ENCODE results near the gene SCGB1A1.
"Not testable (repeated sequence)": the region's sequence is repeated elsewhere in the genome, so short reads cannot be mapped to it uniquely, and the experiment has no call there.

SCGB1A1 gene

DNA sequence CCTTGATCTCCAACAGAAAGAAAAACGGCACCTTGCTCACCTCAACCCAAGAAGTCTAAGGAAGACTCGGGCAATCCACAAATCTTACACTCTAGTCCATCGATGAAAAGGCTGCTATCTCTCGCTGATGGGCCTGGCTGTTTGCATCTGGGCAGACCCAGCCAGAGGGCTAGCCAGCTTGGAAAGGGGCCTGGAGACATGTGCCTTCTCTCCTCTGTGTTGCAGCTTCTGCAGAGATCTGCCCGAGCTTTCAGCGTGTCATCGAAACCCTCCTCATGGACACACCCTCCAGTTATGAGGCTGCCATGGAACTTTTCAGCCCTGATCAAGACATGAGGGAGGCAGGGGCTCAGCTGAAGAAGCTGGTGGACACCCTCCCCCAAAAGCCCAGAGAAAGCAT, 3.2 kb downstream of the SCGB1A1 start:
- no peak for DNase-seq

DNA sequence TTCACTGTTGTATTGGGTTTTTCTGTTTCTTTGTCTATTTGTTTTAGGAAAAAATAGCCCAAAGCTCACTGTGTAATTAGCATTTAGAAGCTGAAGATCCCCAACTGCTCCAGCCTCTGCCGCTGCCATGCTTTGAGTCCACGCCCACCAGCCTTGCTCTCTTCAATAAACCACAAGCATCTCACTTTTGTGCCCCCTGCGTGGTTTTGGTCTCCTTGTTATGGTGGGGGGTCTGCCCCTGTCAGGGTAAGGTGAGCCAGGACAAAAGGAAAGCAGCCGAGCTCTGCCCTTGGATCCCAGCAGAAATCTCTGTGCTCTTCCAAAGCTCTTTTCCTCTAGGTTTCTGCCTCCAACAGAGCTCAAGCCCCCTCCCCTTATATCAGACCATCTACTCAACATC, 4.2 kb downstream of the SCGB1A1 start:
- DNase-seq, result no peak

DNA sequence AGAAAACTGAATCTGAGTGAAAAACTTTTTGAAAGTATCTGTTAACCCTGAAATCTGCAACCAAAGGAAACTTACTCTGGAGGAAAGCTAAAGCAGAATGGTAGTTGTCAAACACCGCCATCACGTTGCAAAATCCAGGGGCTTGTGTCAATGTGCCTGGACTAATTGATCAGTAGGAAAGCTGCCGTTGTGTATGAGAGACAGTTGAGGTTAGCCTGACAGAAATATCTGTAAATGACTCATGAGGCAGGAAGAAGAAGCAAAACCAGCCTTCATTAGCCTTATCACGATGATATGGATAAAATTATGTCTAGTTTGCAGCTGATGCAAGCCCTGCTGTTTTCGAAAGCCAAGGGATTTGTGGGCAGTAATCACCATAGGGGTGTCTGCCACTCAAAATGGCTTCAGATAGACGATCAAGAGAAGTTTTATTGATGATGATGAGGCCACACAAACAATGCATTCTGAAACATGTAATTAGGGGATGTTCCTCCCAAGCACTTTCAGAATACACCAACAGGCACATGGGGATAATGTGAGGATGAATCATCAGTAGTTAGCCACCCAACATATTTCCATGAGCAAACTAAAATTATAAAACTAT, 8.9 kb downstream of the SCGB1A1 start:
- peak; percentile 68 for DNase-seq

DNA sequence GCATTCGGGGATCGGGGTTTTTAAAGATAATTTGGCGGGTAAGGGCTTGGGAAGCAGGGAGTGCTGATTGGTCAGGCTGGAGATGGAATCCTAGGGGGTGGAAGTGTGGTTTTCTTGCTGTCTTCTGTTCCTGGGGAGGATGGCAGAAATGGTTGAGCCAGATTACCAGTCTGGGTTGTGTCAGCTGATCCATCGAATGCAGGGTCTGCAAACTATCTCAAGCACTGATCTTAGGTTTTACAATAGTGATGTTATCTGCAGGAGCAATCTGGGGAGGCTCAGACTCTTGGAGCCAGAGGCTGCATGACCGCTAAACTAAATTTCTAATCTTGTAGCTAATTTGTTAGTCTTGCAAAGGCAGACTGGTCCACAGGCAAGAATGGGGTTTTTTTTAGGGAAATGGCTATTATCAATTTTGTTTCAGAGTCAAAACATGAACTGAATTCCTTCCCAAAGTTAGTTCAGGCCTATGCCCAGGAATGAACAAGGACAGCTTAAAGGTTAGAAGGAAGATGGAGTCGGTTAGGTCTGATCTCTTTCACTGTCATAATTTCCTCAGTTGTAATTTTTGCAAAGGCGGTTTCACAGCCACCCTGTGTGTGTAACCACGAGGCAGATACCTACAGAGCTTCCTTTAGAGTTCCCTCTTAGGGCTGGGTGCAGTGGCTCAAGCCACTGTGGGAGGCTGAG, 10.2 kb downstream of the SCGB1A1 start:
- no peak for DNase-seq

DNA sequence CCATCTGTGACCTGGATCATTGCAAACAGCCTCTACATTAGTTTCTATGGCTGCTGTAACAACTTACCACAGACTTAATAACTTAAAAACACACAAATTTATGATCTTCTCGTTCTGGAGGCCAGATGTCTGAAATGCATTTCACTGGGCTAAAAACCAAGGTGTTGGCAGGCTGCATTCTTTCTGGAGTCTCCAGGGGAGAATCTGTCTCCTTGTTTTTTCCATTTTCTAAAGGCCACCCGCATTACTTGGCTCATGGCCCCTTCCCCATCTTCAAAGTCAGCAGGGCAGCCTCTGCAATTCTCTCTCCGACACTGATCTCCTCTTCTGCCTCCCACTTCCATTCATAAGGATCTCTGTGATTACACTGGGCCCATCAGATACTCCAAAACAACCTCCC, 11.6 kb downstream of the SCGB1A1 start:
- peak; percentile 89 for DNase-seq

DNA sequence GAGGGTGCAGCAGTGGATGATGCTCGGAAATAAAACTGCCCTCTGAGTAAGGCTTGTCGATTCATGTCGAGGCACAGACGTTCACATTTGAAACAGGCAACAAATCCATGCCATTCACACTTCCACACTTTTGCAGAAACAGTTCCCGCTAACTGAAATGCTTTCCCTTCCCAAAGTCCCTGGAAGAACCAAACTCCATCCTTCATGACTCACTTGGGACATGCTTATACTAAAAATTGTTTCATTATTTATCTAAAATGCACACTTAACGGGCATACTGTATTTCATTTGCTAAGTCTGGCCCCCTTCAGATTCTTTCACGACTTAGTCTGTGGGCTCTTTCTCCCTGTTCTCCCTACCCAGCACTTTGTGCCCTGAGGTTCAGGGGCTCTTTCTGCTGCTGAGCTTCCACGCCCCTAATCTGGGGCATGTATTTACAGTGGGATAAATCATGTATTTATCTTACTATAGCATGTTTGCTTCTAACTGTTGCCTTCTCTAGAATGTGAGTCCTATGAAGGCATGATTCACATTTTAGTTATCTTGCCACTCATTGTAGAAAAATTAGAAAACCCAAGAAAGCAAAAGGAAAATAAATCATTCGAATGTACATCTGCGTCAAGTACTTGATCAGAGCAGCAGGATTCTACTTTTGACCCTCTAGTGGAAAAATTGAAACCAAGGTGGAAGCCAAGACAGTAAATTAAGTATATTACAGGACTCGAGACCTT, 12.5 kb downstream of the SCGB1A1 start:
- peak; percentile 94 for DNase-seq

DNA sequence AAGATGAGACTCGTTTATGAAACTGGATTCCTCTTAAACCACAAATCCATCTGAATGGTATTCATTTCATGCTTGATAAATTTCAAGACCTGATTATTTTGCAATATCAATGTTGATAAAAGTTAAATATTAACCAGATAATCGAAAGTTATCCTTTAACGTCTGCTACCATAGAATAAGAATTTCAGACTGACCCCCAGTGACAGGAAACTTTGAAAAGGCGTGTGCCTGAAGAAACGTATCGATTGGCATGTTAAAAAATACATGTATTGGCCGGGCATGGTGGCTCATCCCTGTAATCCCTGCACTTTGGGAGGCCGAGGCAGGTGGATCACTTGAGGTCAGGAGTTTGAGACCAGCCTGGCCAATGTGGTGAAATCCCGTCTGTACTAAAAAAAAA, 13.9 kb downstream of the SCGB1A1 start:
- no peak for DNase-seq

DNA sequence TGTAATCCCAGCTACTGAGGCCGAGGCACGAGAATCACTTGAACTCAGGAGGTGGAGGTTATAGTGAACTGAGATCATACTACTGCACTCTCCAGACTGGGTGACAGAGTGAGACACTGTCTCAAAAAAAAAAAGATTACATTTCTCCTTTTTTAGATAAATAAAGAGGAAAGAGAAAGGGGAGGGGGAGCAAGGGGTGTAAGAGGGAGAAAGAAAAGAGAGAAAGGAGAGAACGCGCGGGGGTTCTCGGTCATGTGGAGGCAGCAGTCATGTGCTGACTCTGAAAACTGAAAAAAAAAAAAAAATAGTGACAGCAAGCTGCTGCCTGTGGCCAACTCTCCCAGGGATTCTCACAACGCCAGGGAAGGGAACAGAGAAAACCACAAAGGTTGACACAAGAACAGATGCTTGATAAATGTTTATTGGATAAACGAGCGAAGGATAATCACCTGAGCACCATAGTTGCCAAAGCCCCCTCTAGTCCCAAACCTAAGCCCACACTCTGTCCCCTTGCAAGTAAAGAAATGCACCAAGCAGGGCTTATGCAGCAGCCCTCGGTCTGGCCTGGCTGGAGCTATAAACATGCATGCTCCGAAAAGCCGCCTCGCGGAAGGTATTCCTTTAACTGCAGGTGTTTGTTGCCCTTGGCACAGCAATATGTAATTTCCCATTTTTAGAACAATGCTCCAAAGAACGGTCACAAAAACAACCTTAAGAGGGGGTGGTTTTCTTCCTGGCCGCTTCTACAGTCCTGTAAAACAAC, 14.5 kb downstream of the SCGB1A1 start:
- DNase-seq, result no peak

DNA sequence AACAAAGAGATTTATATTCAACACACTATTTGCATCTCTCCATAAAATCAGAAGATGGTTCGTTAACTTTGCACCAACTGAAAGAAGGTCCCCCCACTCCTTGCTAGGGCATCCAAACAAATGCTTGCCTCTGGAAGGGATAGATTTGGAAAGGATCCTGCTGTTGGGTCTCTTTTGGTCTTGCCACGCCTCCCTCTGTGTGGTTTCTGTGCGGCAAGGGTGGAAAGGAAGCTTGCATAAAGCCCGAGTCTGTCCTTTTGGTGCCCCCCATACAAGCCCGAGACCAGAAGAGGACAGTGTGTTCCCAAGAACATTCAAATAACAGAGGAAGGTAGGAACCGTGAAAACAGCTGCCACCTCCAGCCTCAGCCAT, 15.1 kb downstream of the SCGB1A1 start:
- no peak for DNase-seq

DNA sequence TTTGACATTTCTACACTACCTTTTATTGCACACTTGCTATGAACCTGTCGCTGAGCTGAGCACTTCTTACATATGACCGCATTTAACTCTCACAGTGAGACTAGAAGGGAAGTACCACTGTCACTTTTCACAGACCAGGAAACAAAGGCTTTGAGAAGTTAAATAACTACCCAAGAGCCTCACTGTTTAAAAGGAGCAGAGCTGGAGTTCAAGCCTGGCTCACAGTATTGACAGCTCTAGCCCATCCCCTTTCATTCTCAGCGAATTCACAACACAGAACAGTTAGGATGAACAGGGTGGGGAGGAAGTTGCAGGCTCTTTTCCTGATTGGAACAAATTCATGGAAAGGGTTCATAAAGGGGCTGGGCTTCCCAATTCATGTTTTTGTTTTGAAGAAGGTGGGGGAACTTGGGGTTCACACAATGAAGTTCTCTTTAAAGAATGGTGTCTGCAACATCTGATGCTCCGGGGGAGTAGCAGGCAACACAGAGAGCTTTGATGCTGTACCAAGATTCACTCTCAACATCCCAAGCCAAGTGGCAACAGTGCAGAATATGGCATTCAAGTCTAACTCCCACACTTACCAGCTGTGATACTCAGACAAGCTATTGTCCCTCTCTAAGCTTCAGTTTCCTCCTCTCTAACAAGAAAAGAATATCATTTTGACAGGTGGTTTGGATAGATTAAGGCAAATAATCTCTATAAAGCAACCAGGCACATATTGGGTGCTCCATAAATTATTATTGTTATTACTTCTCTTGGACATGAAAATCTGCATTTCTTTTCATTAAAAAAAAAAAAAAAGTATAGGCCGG, 17.2 kb downstream of the SCGB1A1 start:
- no peak for DNase-seq

DNA sequence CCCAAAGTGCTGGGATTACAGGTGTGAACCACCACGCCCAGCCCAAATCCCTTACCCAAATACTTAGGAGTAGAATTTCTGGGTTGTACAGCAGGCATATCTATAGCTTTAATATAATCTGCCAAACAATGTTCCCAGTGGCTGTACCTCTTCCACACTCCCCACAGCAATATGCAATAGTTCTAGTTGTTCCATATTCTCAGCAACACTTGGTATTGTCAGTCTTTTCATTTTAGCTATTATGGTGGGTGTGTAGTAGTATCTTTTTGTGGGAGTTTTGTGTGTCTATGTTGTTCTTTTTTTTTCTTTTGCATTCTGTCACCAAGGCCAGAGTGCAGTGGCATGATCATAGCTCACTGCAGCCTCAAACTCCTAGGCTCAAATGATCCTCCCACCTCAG, 18.8 kb downstream of the SCGB1A1 start:
- DNase-seq, result no peak

DNA sequence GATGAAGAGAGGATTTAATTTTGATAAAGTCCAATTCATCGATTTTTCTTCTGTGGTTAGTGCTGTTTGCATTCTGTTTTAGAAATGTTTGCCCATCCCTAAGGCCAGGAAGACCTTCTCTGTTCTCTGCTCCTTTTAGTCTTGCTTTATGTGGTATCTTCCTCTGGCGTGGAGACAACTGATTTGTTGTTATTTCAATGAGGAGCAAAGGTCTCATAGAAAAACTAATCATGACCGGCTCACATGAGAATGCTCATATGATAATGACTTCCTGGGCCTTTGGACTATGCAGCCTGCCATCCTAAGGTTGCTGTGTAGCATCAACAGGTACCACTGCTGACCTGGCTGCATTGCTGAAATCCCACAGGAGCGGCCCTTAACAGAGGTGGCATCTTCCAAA, 19.8 kb downstream of the SCGB1A1 start:
- DNase-seq, result no peak

DNA sequence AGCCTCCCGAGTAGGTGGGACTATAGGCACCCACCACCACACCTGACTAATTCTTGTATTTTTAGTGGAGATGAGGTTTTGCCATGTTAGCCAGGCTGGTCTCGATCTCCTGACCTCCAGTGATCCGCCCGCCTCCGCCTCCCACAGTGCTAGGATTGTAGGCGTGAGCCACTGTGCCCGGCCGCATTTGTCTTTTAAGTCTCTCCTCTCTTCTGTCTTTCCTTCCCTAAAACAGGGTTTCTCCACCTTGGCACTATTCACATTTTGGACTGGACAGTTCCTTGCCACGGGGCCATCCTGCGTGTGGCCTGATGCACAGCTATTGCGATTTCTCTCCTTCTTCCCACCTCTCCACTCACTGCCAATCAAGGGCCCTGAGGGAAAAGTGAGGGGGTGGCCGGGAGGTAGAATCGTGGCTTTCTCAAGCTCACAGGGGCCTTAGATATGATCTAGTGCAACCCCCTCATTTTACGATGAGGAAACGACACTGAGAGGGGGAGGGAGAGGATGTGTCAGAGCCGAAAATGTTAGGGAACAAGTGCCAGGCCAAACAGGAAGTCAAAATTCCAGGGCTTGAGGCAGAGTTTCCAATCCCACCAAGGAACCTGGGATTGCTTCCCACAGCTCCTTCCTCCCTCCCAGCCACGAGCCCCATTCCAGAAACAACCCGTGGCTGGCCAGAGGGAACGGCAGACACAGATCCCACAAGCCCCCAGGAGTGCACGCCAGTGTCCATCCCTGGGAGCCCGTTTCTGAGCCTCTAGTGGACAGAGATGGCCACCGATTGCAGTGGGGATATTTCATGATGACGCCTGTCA, 21.2 kb downstream of the SCGB1A1 start:
- DNase-seq, result peak; percentile 71

DNA sequence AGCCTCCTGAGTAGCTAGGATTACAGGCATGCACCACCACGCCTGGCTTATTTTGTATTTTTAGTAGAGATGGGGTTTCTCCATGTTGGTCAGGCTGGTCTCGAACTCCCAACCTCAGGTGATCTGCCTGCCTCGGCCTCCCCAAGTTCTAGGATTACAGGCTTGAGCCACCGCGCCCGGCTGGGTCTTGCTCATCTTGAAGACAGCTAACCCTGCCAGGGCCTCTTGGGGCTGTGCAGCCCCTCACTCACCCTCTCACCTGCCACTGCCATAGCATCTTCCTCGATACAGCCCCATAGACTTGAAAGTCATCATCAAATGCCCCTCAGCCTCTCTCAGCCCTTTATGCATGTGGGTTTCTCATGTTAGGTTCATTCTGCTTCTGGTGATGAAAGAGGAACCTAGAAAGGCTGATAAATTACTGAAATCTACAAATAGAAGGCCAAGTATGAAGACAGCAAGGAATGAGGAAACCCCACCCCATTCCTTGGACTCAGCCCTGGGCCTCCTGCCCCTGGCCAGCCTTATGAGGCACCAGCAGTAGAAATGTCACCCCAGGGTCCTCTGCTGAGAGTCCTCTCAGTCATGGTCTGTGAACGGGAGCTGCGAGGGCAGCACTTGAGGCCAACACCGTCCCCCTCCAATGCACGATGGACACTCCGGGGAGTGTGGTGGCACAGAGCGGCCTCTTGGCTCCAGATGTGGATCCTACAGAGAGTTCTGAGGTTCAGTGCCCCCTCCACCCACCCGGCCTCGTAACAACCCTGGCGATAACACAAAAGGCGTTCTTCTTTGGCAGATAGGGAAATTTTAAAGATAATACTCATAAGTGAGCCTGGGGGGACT, 24.8 kb downstream of the SCGB1A1 start:
- peak; percentile 51 for DNase-seq

DNA sequence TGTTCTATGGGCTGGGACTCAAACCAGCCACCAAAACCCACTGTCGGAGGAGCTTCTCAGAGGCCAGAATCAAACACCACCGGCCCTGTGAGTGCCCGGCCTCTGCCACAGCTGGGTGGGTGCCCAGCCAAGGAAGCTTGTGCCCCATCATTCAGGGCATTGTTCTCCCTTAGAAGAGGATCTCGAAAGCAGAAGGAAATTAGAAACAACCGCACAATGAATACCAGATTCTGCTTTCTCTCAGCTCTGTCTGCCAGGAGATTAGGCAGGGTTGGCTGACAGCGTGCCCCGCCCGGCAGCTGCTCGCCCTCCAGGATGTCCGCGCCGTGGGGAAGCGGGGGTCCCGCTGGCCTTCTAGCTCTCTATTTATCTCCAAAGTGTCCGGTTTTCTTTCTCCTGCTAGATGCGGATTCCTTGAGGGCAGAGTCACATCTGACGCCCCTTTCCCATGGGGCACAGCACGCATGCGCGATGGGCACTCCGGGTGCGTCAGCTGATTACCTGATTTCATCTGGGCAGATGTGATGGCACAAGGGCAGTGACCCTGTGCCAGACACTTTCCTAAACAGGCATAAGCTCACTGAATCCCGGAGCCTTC, 25.5 kb downstream of the SCGB1A1 start:
- DNase-seq, result peak; percentile 68

DNA sequence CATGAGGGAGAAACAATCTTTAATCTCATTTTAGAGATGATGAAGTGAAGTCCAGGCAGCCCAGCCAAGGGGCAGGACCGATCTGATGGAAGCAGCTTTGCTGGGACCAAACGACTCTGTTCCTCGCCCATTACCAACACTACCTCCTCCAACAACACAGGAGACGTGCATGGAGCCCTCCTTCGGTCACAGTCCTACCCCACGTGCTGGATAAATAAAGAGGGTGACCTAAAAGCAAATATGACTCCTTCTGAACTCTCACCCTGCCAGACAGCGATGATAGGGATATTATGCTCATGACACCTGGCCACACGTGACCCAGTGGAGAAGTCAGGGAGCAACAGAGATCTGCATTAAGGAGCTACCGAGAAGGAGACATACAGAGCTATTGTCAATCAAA, 26.0 kb downstream of the SCGB1A1 start:
- DNase-seq, result no peak

DNA sequence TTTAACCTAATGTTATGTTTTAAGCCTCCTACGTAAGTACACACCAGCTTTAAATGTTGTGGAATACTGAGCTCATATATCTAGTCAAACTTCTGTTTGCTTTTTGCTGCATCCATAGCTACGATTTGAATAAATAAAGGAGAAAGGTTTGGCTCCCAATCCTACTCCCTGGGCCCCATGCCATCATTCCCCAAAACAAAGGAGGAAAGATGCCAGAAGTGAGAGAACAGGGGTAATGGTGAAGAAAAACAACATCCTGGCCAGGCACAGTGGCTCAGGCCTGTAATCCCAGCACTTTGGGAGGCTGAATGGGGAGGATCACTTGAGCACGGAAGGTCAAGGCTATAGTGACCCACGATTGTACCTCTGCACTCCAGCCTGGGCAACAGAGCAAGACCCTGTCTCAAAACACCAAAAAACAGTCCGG, 26.5 kb downstream of the SCGB1A1 start:
- no peak for DNase-seq

DNA sequence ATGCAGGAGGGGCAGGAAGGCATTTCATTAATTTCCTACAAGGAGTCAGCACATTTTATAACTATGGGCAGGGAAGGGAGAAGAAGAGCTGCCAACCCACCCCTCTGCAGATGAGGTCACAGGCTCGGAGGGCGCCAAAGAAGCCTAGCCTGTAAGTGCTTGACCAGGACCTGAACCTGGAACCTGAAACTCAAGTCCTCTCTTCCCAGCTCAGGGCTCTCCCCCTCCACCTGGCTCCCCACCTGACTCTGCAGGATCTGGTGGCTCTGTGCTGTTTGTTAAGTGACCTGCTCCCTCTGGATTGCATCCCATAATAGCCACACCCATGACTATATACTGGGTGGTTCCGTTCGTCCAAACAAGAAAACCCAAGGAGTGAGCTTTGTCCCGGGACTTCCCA, 27.3 kb downstream of the SCGB1A1 start:
- no peak for DNase-seq

DNA sequence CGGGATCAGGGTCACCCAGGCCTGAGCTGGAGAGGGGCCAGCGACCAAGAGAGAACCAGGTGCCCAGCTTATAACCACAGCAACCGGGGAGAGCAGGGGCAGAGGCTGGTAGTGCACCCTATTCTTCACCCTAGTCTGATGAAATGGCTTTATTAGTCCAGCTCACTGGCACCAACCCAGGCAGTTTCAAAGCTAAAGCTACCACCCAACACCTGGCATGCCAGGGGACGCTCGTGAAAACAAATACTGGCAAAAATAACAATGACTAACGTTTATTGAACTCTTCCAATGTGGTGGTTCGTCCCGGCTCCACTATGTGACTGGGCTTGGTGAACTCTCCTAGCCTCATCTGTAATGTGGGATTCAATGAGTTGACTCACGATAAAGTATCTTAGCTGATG, 30.6 kb downstream of the SCGB1A1 start:
- DNase-seq, result no peak

DNA sequence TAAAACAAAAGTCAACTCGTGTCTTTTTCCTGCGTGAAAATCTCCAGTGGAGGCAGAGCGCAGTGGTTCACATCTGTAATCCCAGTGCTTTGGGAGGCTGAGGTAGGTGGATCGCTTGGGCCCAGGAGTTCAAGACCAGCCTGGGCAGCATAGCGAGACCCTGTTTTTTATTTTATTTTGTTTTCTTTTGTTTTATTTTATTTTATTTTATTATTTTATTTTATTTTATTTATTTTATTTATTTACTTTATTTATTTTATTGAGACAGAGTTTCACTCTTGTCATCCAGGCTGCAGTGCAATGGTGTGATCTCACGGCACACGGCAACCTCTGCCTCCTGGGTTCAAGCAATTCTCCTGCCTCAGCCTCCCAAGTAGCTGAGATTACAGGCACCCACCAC, 31.1 kb downstream of the SCGB1A1 start:
- DNase-seq, result not testable (repeated sequence)
